Muscle layer of duodenum (tissue), 2 donors: ENCODE results near the gene STUM.
A peak's percentile ranks its signal among the peaks of the same experiment; 100 is the strongest.

Experiments used
- H3K27ac ChIP-seq: one replicate; pipeline ENCODE4 v1.7.0; 2013; ENCODE audit warnings: mild to moderate bottlenecking, low read length
- H3K27me3 ChIP-seq: one replicate; pipeline ENCODE4 v1.7.0; 2013; ENCODE audit warnings: low read depth, mild to moderate bottlenecking, control low read depth, low read length
- H3K36me3 ChIP-seq, 2 donors: one replicate each; pipeline ENCODE4 v1.7.0; 2013; ENCODE audit warnings: low read length in 2 of 2, control low read depth in 1 of 2, mild to moderate bottlenecking in 1 of 2; ENCODE audit not compliant: insufficient read depth in 2 of 2, control insufficient read depth in 1 of 2
- H3K4me1 ChIP-seq, 2 donors: one replicate each; pipeline ENCODE4 v1.7.0; 2013; ENCODE audit warnings: low read length in 2 of 2, mild to moderate bottlenecking in 2 of 2, control low read depth in 1 of 2, moderate library complexity in 1 of 2; ENCODE audit not compliant: insufficient read depth in 2 of 2, control insufficient read depth in 1 of 2
- H3K4me3 ChIP-seq, 2 donors: one replicate each; pipeline ENCODE4 v1.7.0; 2013; ENCODE audit warnings: low read length in 2 of 2, low read depth in 1 of 2, mild to moderate bottlenecking in 1 of 2
- H3K9me3 ChIP-seq, 2 donors: one replicate each; pipeline ENCODE4 v1.7.0; 2013; ENCODE audit warnings: low read length in 2 of 2, control low read depth in 1 of 2, mild to moderate bottlenecking in 1 of 2; ENCODE audit not compliant: control insufficient read depth in 1 of 2
- donor health status: healthy.

STUM gene

GRCh38 chr1:226651732-226652105 is 103.2 kb downstream of the STUM start:
- Histone ChIP-seq H3K36me3 (peaks cover 18 to 20% of the 10 kb centered on the region in 2 donors), H3K4me3 (no peak overlapping the region), H3K27ac (no peak overlapping the region), H3K4me1 (peaks cover 22 to 53% of the 10 kb centered on the region in 2 donors), H3K9me3 (no peaks in the 10 kb centered on the region), H3K27me3 (no peaks in the 10 kb centered on the region)

GRCh38 chr1:226652613-226653012 is 104.0 kb downstream of the STUM start:
- Histone ChIP-seq H3K27ac (no peak overlapping the region), H3K4me3 (no peak overlapping the region), H3K9me3 (no peaks in the 10 kb centered on the region), H3K27me3 (no peaks in the 10 kb centered on the region), H3K36me3 (peaks cover 9 to 11% of the 10 kb centered on the region in 2 donors), H3K4me1 (peaks cover 31 to 54% of the 10 kb centered on the region in 2 donors)

GRCh38 chr1:226653311-226653921 is 104.9 kb downstream of the STUM start:
- Histone ChIP-seq H3K9me3 (no peaks in the 10 kb centered on the region), H3K27ac (peak overlapping the region; percentile 91), H3K4me3 (no peak overlapping the region), H3K36me3 (peaks cover 2 to 5% of the 10 kb centered on the region in 2 donors), H3K4me1 (peaks cover 38 to 62% of the 10 kb centered on the region in 2 donors), H3K27me3 (no peaks in the 10 kb centered on the region)

- H3K4me1 ChIP-seq = peaks cover 41 to 69% of the 10 kb centered on the region in 2 donors
- peak overlapping the region; percentile 91 for H3K27ac ChIP-seq
- no peaks in the 10 kb centered on the region for H3K36me3 ChIP-seq
- H3K27me3 ChIP-seq = no peaks in the 10 kb centered on the region
- no peaks in the 10 kb centered on the region for H3K9me3 ChIP-seq
- H3K4me3 ChIP-seq = no peak overlapping the region
Measured at GRCh38 chr1:226654046-226654667, 105.6 kb downstream of the STUM start.

- H3K9me3 ChIP-seq = no peaks in the 10 kb centered on the region
- H3K27ac ChIP-seq = peak overlapping the region; percentile 91
- H3K27me3 ChIP-seq = no peaks in the 10 kb centered on the region
- H3K4me1 ChIP-seq = peaks cover 41 to 69% of the 10 kb centered on the region in 2 donors
- H3K36me3 ChIP-seq = no peaks in the 10 kb centered on the region
- peak overlapping the region in 1 of 2 donors; percentile 17 for H3K4me3 ChIP-seq
Measured at GRCh38 chr1:226654668-226655055, 106.1 kb downstream of the STUM start.

GRCh38 chr1:226655251-226656163 is 106.9 kb downstream of the STUM start:
- peaks cover 47 to 71% of the 10 kb centered on the region in 2 donors for H3K4me1 ChIP-seq
- no peaks in the 10 kb centered on the region for H3K27me3 ChIP-seq
- no peaks in the 10 kb centered on the region for H3K9me3 ChIP-seq
- peak overlapping the region in 1 of 2 donors; percentile 17 for H3K4me3 ChIP-seq
- H3K36me3 ChIP-seq = no peaks in the 10 kb centered on the region
- peak overlapping the region; percentile 91 for H3K27ac ChIP-seq

GRCh38 chr1:226656201-226656600 is 107.6 kb downstream of the STUM start:
- no peaks in the 10 kb centered on the region for H3K27me3 ChIP-seq
- H3K4me3 ChIP-seq = peak overlapping the region in 1 of 2 donors; percentile 20
- H3K9me3 ChIP-seq = no peaks in the 10 kb centered on the region
- no peaks in the 10 kb centered on the region for H3K36me3 ChIP-seq
- peak overlapping the region; percentile 91 for H3K27ac ChIP-seq
- peaks cover 54 to 78% of the 10 kb centered on the region in 2 donors for H3K4me1 ChIP-seq

GRCh38 chr1:226656601-226657277 is 108.2 kb downstream of the STUM start:
- Histone ChIP-seq H3K4me3 (peak overlapping the region in 1 of 2 donors; percentile 20), H3K9me3 (no peaks in the 10 kb centered on the region)

GRCh38 chr1:226657895-226658545 is 109.5 kb downstream of the STUM start:
- Histone ChIP-seq H3K4me1 (peaks cover 70 to 96% of the 10 kb centered on the region in 2 donors), H3K27ac (peak overlapping the region; percentile 91), H3K36me3 (no peaks in the 10 kb centered on the region), H3K4me3 (peak overlapping the region in 1 of 2 donors; percentile 33), H3K9me3 (no peaks in the 10 kb centered on the region), H3K27me3 (no peaks in the 10 kb centered on the region)

More at GRCh38 chr1:226656601-226657277, 108.2 kb downstream of the STUM start:
- peaks cover 59 to 83% of the 10 kb centered on the region in 2 donors for H3K4me1 ChIP-seq
- H3K27ac ChIP-seq = peak overlapping the region; percentile 91
- H3K27me3 ChIP-seq = no peaks in the 10 kb centered on the region
- no peaks in the 10 kb centered on the region for H3K36me3 ChIP-seq

GRCh38 chr1:226658546-226659125 is 110.1 kb downstream of the STUM start:
- Histone ChIP-seq H3K27me3 (no peaks in the 10 kb centered on the region), H3K27ac (peak overlapping the region; percentile 91), H3K4me3 (peak overlapping the region in 1 of 2 donors; percentile 33), H3K36me3 (no peaks in the 10 kb centered on the region), H3K4me1 (peaks cover 76 to 98% of the 10 kb centered on the region in 2 donors), H3K9me3 (no peaks in the 10 kb centered on the region)
